GM23338 (cell line): ENCODE data around the gene OSBPL1A. TPM values are rescaled to one million over a fixed set of nuclear protein-coding genes. Genes with fewer than 3 reads are reported as not detected.

Experiments
- ATAC-seq: fragments of 200-7000 bp; cut with Tn5 transposase; 3 replicates; pipeline ENCODE4 v1.9.1; 2020
- DNase-seq: peaks from one replicate; pipeline ENCODE4 v3.0.0-alpha.2; 2015; ENCODE audit warnings: low spot score
- H2AFZ ChIP-seq: fragments of 200-600 bp; sonication (generic); 2 replicates; pipeline ENCODE4 v1.8.0; 2016; ENCODE audit warnings: antibody characterized with exemption, mild to moderate bottlenecking, moderate library complexity
- H3F3A ChIP-seq: fragments of 200-600 bp; sonication (generic); replicated peaks from 2 replicates; pipeline ENCODE4 v1.8.0; 2017; ENCODE audit warnings: antibody characterized with exemption, mixed run types, low read depth
- H3K27ac ChIP-seq: fragments of 200-600 bp; sonication (generic); 2 replicates; pipeline ENCODE4 v1.6.1; 2016; ENCODE audit warnings: low read depth
- H3K27me3 ChIP-seq: fragments of 200-600 bp; sonication (generic); 2 replicates; pipeline ENCODE4 v1.8.0; 2016; ENCODE audit warnings: mild to moderate bottlenecking, mixed run types, moderate library complexity; ENCODE audit not compliant: insufficient read depth
- H3K36me3 ChIP-seq: fragments of 200-600 bp; sonication (generic); 2 replicates; pipeline ENCODE4 v1.8.0; 2016; ENCODE audit warnings: mild to moderate bottlenecking; ENCODE audit not compliant: insufficient read depth
- H3K4me1 ChIP-seq: fragments of 200-600 bp; sonication (generic); 2 replicates; pipeline ENCODE4 v1.8.0; 2016; ENCODE audit warnings: mild to moderate bottlenecking, moderate library complexity; ENCODE audit not compliant: insufficient read depth
- H3K4me2 ChIP-seq: fragments of 200-600 bp; sonication (generic); 2 replicates; pipeline ENCODE4 v1.7.1; 2017; ENCODE audit warnings: mixed run types
- H3K4me3 ChIP-seq: fragments of 200-600 bp; sonication (generic); 2 replicates; pipeline ENCODE4 v1.6.1; 2016; ENCODE audit warnings: mixed run types
- H3K79me2 ChIP-seq: fragments of 200-600 bp; sonication (generic); replicated peaks from 2 replicates; pipeline ENCODE4 v1.8.0; 2017; ENCODE audit warnings: mild to moderate bottlenecking; ENCODE audit not compliant: insufficient read depth
- H3K9me2 ChIP-seq: fragments of 200-600 bp; sonication (generic); 2 replicates; pipeline ENCODE4 v1.8.0; 2017; ENCODE audit not compliant: insufficient read depth
- H4K20me1 ChIP-seq: fragments of 200-600 bp; sonication (generic); replicated peaks from 2 replicates; pipeline ENCODE4 v1.8.0; 2017; ENCODE audit warnings: mild to moderate bottlenecking; ENCODE audit not compliant: insufficient read depth
- H3K27ac Mint-ChIP-seq: 2 replicates; pipeline ENCODE4 v1.8.0; 2020; ENCODE audit warnings: inconsistent platforms, mild to moderate bottlenecking, moderate library complexity, mixed read lengths
- H3K27me3 Mint-ChIP-seq: 3 replicates; pipeline ENCODE4 v1.8.0; 2022; ENCODE audit warnings: low read depth, mild to moderate bottlenecking, moderate library complexity, mixed read lengths, inconsistent platforms; ENCODE audit not compliant: insufficient read depth, poor library complexity
- H3K36me3 Mint-ChIP-seq: 3 replicates; pipeline ENCODE4 v1.8.0; 2021; ENCODE audit warnings: low read depth, mild to moderate bottlenecking, inconsistent platforms, moderate library complexity, mixed read lengths
- H3K4me1 Mint-ChIP-seq: 3 replicates; pipeline ENCODE4 v1.8.0; 2020; ENCODE audit warnings: mild to moderate bottlenecking, inconsistent platforms, mixed read lengths
- H3K4me3 Mint-ChIP-seq: 3 replicates; pipeline ENCODE4 v1.8.0; 2021; ENCODE audit warnings: moderate library complexity, mild to moderate bottlenecking, inconsistent platforms, mixed read lengths
- H3K9me3 Mint-ChIP-seq: 3 replicates; pipeline ENCODE4 v1.8.0; 2020; ENCODE audit warnings: moderate library complexity, mild to moderate bottlenecking, inconsistent platforms, mixed read lengths
- CREB1 ChIP-seq: fragments of 250-450 bp; sonication (Bioruptor Pico); IDR thresholded peaks from 2 replicates; pipeline ENCODE4 v1.5.0; 2020; ENCODE audit warnings: low read depth, mild to moderate bottlenecking, moderate library complexity
- CTCF ChIP-seq, 2 experiments: fragments of 200-600 bp in 1 of 2; sonication (generic) in 1 of 2; conservative IDR thresholded peaks; 2 replicates each; pipeline versions ENCODE4 v1.5.1 to v1.6.1; 2016 to 2017; ENCODE audit warnings: antibody characterized with exemption in 2 of 2, low read depth in 2 of 2, mild to moderate bottlenecking in 2 of 2, moderate library complexity in 1 of 2
- ETS1 ChIP-seq: IDR thresholded peaks from 2 replicates; pipeline ENCODE4 v1.6.1; 2016; ENCODE audit warnings: antibody characterized with exemption
- EZH2 ChIP-seq: fragments of 200-600 bp; sonication (generic); IDR thresholded peaks from one replicate; pipeline ENCODE4 v1.8.0; 2017; ENCODE audit warnings: antibody characterized with exemption, mild to moderate bottlenecking, low read depth; ENCODE audit not compliant: unreplicated experiment
- EZH2phosphoT487 ChIP-seq: fragments of 200-600 bp; sonication (generic); IDR thresholded peaks from one replicate; pipeline ENCODE4 v1.8.1; 2018; ENCODE audit warnings: antibody characterized with exemption; ENCODE audit not compliant: unreplicated experiment
- JUNB ChIP-seq: IDR thresholded peaks from one replicate; pipeline ENCODE4 v1.6.1; 2016; ENCODE audit warnings: antibody characterized with exemption; ENCODE audit not compliant: unreplicated experiment
- NANOG ChIP-seq: IDR thresholded peaks from 2 replicates; pipeline ENCODE4 v1.6.1; 2016; ENCODE audit warnings: antibody characterized with exemption, borderline replicate concordance
- POLR2AphosphoS5 ChIP-seq: IDR thresholded peaks from 2 replicates; pipeline ENCODE4 v1.6.1; 2016; ENCODE audit warnings: antibody characterized with exemption, low read depth
- STAT1 ChIP-seq: IDR thresholded peaks from one replicate; pipeline ENCODE4 v1.6.1; 2016; ENCODE audit warnings: antibody characterized with exemption; ENCODE audit not compliant: unreplicated experiment
- ZNF114 ChIP-seq: fragments of 250-450 bp; sonication (Bioruptor Pico); IDR thresholded peaks from 2 replicates; pipeline ENCODE4 v1.5.0; 2020; ENCODE audit warnings: mild to moderate bottlenecking, moderate library complexity
- ZNF331 ChIP-seq: fragments of 250-450 bp; sonication (Bioruptor Pico); IDR thresholded peaks from 2 replicates; pipeline ENCODE4 v1.5.0; 2020; ENCODE audit warnings: low read depth, mild to moderate bottlenecking, moderate library complexity
- polyA plus RNA-seq: library from polyadenylated mRNA; unstranded; fragments of >200 nt; fragmentation: Nextera tagmentation; extraction: Ambion mirVana; gene quantifications from 2 replicates; pipeline ENCODE4 v1.2.1, GENCODE V29; 2016
- total RNA-seq: library from RNA; depleted of rRNA; stranded (reverse); fragments of >200 nt; shearing (Covaris generic); gene quantifications from 2 replicates; pipeline ENCODE4 v1.2.3, GENCODE V29; 2014
- TF ChIP-seq, protein P1 (sequence below): fragments of 250-450 bp; sonication (Bioruptor Pico); IDR thresholded peaks from 2 replicates; pipeline ENCODE4 v1.5.0; 2020; ENCODE audit warnings: mild to moderate bottlenecking, moderate library complexity
- TF ChIP-seq, protein P2 (sequence below): IDR thresholded peaks from one replicate; pipeline ENCODE4 v1.6.1; 2018; ENCODE audit warnings: antibody characterized with exemption; ENCODE audit not compliant: unreplicated experiment

OSBPL1A gene
- total and polyA plus RNA-seq, 2 experiments from 2014 or later: 55.6 to 71.4 TPM

- Histone ChIP-seq H4K20me1 (no peaks in the 10 kb centered on the region), H3K27me3 (no peaks in the 10 kb centered on the region), H3K9me2 (no peaks in the 10 kb centered on the region), H3K4me3 (no peak overlapping the region), H3K4me1 (no peaks in the 10 kb centered on the region), H3F3A (no peaks in the 10 kb centered on the region), H3K27ac (no peak overlapping the region), H3K4me2 (no peak overlapping the region), H3K36me3 (peaks cover 48% of the 10 kb centered on the region), H2AFZ (no peak overlapping the region), H3K79me2 (no peaks in the 10 kb centered on the region)
- Mint-ChIP-seq H3K4me3 (no peak overlapping the region), H3K36me3 (peaks cover 72% of the 10 kb centered on the region), H3K27me3 (no peaks in the 10 kb centered on the region), H3K27ac (no peak overlapping the region), H3K4me1 (no peaks in the 10 kb centered on the region), H3K9me3 (no peaks in the 10 kb centered on the region)
- ATAC-seq (no peak), DNase-seq (no peak)
- TF ChIP-seq EZH2phosphoT487 (no peak), CTCF (conservative IDR thresholded peaks at IDR 0.05; ENCODE audit: low read depth in 2 of 2) (no peak), CREB1 (no peak), ZNF331 (CRISPR knock-in tag) (no peak), STAT1 (no peak), ETS1 (no peak), ZNF114 (CRISPR knock-in tag) (no peak), NANOG (no peak), EZH2 (no peak), POLR2AphosphoS5 (no peak), JUNB (no peak)
- TF ChIP-seq, protein P1, sequence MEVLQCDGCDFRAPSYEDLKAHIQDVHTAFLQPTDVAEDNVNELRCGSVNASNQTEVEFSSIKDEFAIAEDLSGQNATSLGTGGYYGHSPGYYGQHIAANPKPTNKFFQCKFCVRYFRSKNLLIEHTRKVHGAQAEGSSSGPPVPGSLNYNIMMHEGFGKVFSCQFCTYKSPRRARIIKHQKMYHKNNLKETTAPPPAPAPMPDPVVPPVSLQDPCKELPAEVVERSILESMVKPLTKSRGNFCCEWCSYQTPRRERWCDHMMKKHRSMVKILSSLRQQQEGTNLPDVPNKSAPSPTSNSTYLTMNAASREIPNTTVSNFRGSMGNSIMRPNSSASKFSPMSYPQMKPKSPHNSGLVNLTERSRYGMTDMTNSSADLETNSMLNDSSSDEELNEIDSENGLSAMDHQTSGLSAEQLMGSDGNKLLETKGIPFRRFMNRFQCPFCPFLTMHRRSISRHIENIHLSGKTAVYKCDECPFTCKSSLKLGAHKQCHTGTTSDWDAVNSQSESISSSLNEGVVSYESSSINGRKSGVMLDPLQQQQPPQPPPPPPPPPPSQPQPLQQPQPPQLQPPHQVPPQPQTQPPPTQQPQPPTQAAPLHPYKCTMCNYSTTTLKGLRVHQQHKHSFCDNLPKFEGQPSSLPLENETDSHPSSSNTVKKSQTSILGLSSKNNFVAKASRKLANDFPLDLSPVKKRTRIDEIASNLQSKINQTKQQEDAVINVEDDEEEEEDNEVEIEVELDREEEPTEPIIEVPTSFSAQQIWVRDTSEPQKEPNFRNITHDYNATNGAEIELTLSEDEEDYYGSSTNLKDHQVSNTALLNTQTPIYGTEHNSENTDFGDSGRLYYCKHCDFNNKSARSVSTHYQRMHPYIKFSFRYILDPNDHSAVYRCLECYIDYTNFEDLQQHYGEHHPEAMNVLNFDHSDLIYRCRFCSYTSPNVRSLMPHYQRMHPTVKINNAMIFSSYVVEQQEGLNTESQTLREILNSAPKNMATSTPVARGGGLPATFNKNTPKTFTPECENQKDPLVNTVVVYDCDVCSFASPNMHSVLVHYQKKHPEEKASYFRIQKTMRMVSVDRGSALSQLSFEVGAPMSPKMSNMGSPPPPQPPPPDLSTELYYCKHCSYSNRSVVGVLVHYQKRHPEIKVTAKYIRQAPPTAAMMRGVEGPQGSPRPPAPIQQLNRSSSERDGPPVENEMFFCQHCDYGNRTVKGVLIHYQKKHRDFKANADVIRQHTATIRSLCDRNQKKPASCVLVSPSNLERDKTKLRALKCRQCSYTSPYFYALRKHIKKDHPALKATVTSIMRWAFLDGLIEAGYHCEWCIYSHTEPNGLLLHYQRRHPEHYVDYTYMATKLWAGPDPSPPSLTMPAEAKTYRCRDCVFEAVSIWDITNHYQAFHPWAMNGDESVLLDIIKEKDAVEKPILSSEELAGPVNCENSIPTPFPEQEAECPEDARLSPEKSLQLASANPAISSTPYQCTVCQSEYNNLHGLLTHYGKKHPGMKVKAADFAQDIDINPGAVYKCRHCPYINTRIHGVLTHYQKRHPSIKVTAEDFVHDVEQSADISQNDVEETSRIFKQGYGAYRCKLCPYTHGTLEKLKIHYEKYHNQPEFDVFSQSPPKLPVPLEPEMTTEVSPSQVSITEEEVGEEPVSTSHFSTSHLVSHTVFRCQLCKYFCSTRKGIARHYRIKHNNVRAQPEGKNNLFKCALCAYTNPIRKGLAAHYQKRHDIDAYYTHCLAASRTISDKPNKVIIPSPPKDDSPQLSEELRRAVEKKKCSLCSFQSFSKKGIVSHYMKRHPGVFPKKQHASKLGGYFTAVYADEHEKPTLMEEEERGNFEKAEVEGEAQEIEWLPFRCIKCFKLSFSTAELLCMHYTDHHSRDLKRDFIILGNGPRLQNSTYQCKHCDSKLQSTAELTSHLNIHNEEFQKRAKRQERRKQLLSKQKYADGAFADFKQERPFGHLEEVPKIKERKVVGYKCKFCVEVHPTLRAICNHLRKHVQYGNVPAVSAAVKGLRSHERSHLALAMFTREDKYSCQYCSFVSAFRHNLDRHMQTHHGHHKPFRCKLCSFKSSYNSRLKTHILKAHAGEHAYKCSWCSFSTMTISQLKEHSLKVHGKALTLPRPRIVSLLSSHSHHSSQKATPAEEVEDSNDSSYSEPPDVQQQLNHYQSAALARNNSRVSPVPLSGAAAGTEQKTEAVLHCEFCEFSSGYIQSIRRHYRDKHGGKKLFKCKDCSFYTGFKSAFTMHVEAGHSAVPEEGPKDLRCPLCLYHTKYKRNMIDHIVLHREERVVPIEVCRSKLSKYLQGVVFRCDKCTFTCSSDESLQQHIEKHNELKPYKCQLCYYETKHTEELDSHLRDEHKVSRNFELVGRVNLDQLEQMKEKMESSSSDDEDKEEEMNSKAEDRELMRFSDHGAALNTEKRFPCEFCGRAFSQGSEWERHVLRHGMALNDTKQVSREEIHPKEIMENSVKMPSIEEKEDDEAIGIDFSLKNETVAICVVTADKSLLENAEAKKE (CRISPR knock-in tag): no peak
- TF ChIP-seq, protein P2, sequence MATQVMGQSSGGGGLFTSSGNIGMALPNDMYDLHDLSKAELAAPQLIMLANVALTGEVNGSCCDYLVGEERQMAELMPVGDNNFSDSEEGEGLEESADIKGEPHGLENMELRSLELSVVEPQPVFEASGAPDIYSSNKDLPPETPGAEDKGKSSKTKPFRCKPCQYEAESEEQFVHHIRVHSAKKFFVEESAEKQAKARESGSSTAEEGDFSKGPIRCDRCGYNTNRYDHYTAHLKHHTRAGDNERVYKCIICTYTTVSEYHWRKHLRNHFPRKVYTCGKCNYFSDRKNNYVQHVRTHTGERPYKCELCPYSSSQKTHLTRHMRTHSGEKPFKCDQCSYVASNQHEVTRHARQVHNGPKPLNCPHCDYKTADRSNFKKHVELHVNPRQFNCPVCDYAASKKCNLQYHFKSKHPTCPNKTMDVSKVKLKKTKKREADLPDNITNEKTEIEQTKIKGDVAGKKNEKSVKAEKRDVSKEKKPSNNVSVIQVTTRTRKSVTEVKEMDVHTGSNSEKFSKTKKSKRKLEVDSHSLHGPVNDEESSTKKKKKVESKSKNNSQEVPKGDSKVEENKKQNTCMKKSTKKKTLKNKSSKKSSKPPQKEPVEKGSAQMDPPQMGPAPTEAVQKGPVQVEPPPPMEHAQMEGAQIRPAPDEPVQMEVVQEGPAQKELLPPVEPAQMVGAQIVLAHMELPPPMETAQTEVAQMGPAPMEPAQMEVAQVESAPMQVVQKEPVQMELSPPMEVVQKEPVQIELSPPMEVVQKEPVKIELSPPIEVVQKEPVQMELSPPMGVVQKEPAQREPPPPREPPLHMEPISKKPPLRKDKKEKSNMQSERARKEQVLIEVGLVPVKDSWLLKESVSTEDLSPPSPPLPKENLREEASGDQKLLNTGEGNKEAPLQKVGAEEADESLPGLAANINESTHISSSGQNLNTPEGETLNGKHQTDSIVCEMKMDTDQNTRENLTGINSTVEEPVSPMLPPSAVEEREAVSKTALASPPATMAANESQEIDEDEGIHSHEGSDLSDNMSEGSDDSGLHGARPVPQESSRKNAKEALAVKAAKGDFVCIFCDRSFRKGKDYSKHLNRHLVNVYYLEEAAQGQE: no peak
These were observed 46.2 kb upstream of the OSBPL1A start for GRCh38 chr18:24443870-24444269.
